Mesenchymal stem cell (in vitro differentiated cells and primary cell): ENCODE measurements around the gene PARD3.

Experiments used
- DNase-seq: peaks from one replicate; pipeline ENCODE4 v3.0.0-alpha.2; 2013
- H2AFZ ChIP-seq: one replicate; pipeline ENCODE4 v1.6.1; 2013; ENCODE audit warnings: low read depth, mild to moderate bottlenecking, control low read depth, inconsistent platforms, low read length, moderate library complexity
- H2AK5ac ChIP-seq: 2 replicates; pipeline ENCODE4 v1.6.1; 2013; ENCODE audit warnings: low read length, moderate library complexity, mild to moderate bottlenecking, inconsistent platforms; ENCODE audit not compliant: severe bottlenecking
- H2BK120ac ChIP-seq: one replicate; pipeline ENCODE4 v1.6.1; 2013; ENCODE audit warnings: low read depth, mild to moderate bottlenecking, inconsistent platforms, low read length, moderate library complexity
- H2BK12ac ChIP-seq, 2 experiments: one replicate each; pipeline ENCODE4 v1.6.1; 2013; ENCODE audit warnings: inconsistent platforms in 2 of 2, low read length in 2 of 2, mild to moderate bottlenecking in 2 of 2, moderate library complexity in 2 of 2, control low read depth in 1 of 2
- H2BK15ac ChIP-seq: one replicate; pipeline ENCODE4 v1.6.1; 2013; ENCODE audit warnings: mild to moderate bottlenecking, low read depth, inconsistent platforms; ENCODE audit not compliant: poor library complexity, severe bottlenecking
- H2BK5ac ChIP-seq: 2 replicates; pipeline ENCODE4 v1.6.1; 2013; ENCODE audit warnings: low read depth, mild to moderate bottlenecking, low read length, control low read depth, inconsistent platforms; ENCODE audit not compliant: poor library complexity, severe bottlenecking
- H3K14ac ChIP-seq, 2 experiments: one replicate each; pipeline ENCODE4 v1.6.1; 2013; ENCODE audit warnings: inconsistent platforms in 2 of 2, low read length in 2 of 2, control low read depth in 1 of 2, mild to moderate bottlenecking in 1 of 2, moderate library complexity in 1 of 2
- H3K18ac ChIP-seq, 2 experiments: one replicate each; pipeline ENCODE4 v1.6.1; 2013; ENCODE audit warnings: inconsistent platforms in 2 of 2, low read length in 2 of 2, control low read depth in 1 of 2, low read depth in 1 of 2, mild to moderate bottlenecking in 1 of 2
- H3K23ac ChIP-seq, 2 experiments: one replicate each; pipeline ENCODE4 v1.6.1; 2013; ENCODE audit warnings: inconsistent platforms in 2 of 2, low read length in 2 of 2, mild to moderate bottlenecking in 2 of 2, moderate library complexity in 2 of 2, control low read depth in 1 of 2
- H3K27ac ChIP-seq: 2 replicates; pipeline ENCODE4 v1.5.1; 2013; ENCODE audit warnings: mild to moderate bottlenecking, moderate library complexity, low read length, control low read depth, inconsistent platforms; ENCODE audit not compliant: poor library complexity, severe bottlenecking
- H3K27me3 ChIP-seq, 2 experiments: 2 replicates each; pipeline versions ENCODE4 v1.6.1 to v1.7.0; 2013; ENCODE audit warnings: low read length in 2 of 2, mild to moderate bottlenecking in 2 of 2, moderate library complexity in 2 of 2, control low read depth in 1 of 2, inconsistent platforms in 1 of 2; ENCODE audit not compliant: control insufficient read depth in 1 of 2, insufficient read depth in 1 of 2
- H3K36me3 ChIP-seq, 2 experiments: 2 replicates each; pipeline versions ENCODE4 v1.6.1 to v1.7.0; 2013; ENCODE audit warnings: low read length in 2 of 2, control low read depth in 1 of 2, inconsistent platforms in 1 of 2, low read depth in 1 of 2, mild to moderate bottlenecking in 1 of 2; ENCODE audit not compliant: insufficient read depth in 2 of 2, control insufficient read depth in 1 of 2
- H3K4ac ChIP-seq, 2 experiments: one replicate each; pipeline ENCODE4 v1.6.1; 2013; ENCODE audit warnings: inconsistent platforms in 2 of 2, low read length in 2 of 2, mild to moderate bottlenecking in 2 of 2, moderate library complexity in 2 of 2, control low read depth in 1 of 2, low read depth in 1 of 2
- H3K4me1 ChIP-seq: 2 replicates; pipeline ENCODE4 v1.6.1; 2013; ENCODE audit warnings: low read depth, low read length, control low read depth; ENCODE audit not compliant: control insufficient read depth, insufficient read depth
- H3K4me2 ChIP-seq: 2 replicates; pipeline ENCODE4 v1.6.1; 2013; ENCODE audit warnings: low read length, mild to moderate bottlenecking, inconsistent platforms; ENCODE audit not compliant: poor library complexity, severe bottlenecking
- H3K4me3 ChIP-seq, 2 experiments: 2 replicates each; pipeline versions ENCODE4 v1.5.1 to v1.7.0; 2013; ENCODE audit warnings: low read length in 2 of 2, mild to moderate bottlenecking in 2 of 2, control low read depth in 1 of 2, low read depth in 1 of 2; ENCODE audit not compliant: insufficient read depth in 1 of 2
- H3K79me1 ChIP-seq: replicated peaks from 2 replicates; pipeline ENCODE4 v1.6.1; 2013; ENCODE audit warnings: mild to moderate bottlenecking, control low read depth, low read length, inconsistent platforms; ENCODE audit not compliant: poor library complexity, severe bottlenecking
- H3K9ac ChIP-seq: 2 replicates; pipeline ENCODE4 v1.7.0; 2013; ENCODE audit warnings: mild to moderate bottlenecking, low read length, moderate library complexity
- H3K9me3 ChIP-seq: 2 replicates; pipeline ENCODE4 v1.7.0; 2013; ENCODE audit warnings: mild to moderate bottlenecking, low read length; ENCODE audit not compliant: control insufficient read depth
- H4K8ac ChIP-seq: one replicate; pipeline ENCODE4 v1.6.1; 2013; ENCODE audit warnings: inconsistent platforms, mild to moderate bottlenecking, low read length, moderate library complexity
- H4K91ac ChIP-seq: one replicate; pipeline ENCODE4 v1.6.1; 2013; ENCODE audit warnings: mild to moderate bottlenecking, low read length, inconsistent platforms
- WGBS: methylation state at CpG from one replicate; pipeline ENCODE4 v1.1.7; 2013; ENCODE audit warnings: mixed read lengths; 5-methylcytosine and 5-hydroxymethylcytosine counted together

Gene PARD3

GRCh38 chr10:34655286-34656170 lies 159.6 kb downstream of the PARD3 start:
- Histone ChIP-seq H3K4me3 (no peak overlapping the region), H3K14ac (no peak overlapping the region), H3K27ac (no peak overlapping the region), H3K23ac (no peak overlapping the region), H2BK15ac (no peak overlapping the region), H3K79me1 (peaks cover 12% of the 10 kb centered on the region), H3K9ac (peak overlapping the region; percentile 13), H2BK5ac (no peak overlapping the region), H3K18ac (no peak overlapping the region), H3K4me2 (no peak overlapping the region), H3K27me3 (no peaks in the 10 kb centered on the region), H3K4me1 (peaks cover 8% of the 10 kb centered on the region), H2AK5ac (no peak overlapping the region), H2BK120ac (no peak overlapping the region), H4K8ac (no peak overlapping the region), H3K36me3 (no peaks in the 10 kb centered on the region), H2AFZ (no peak overlapping the region), H3K4ac (no peak overlapping the region), H3K9me3 (no peaks in the 10 kb centered on the region), H4K91ac (no peak overlapping the region), H2BK12ac (no peak overlapping the region)
- WGBS = 50% methylated on average over 2 of the region's 6 CpGs
- peak; percentile 78 for DNase-seq

- Histone ChIP-seq H3K14ac (no peak overlapping the region), H2BK5ac (no peak overlapping the region), H2AK5ac (no peak overlapping the region), H2AFZ (no peak overlapping the region), H3K4me2 (no peak overlapping the region), H2BK15ac (no peak overlapping the region), H3K27me3 (no peaks in the 10 kb centered on the region), H2BK120ac (no peak overlapping the region), H3K79me1 (peaks cover 12% of the 10 kb centered on the region), H3K9me3 (no peaks in the 10 kb centered on the region), H3K4ac (no peak overlapping the region), H3K4me1 (peaks cover 10% of the 10 kb centered on the region), H3K4me3 (no peak overlapping the region), H4K8ac (no peak overlapping the region), H3K9ac (no peak overlapping the region), H2BK12ac (no peak overlapping the region), H3K18ac (no peak overlapping the region), H4K91ac (no peak overlapping the region), H3K27ac (no peak overlapping the region), H3K36me3 (no peaks in the 10 kb centered on the region), H3K23ac (no peak overlapping the region)
- no peak for DNase-seq
- 91% methylated on average over 3 of the region's 3 CpGs for WGBS
These were observed 160.9 kb downstream of the PARD3 start for GRCh38 chr10:34654211-34654610.

GRCh38 chr10:34653530-34653929 lies 161.6 kb downstream of the PARD3 start:
- Histone ChIP-seq H3K27me3 (no peaks in the 10 kb centered on the region), H3K18ac (no peak overlapping the region), H2BK15ac (no peak overlapping the region), H3K4me1 (peaks cover 10% of the 10 kb centered on the region), H2AK5ac (no peak overlapping the region), H4K91ac (no peak overlapping the region), H2BK120ac (no peak overlapping the region), H4K8ac (no peak overlapping the region), H3K14ac (no peak overlapping the region), H3K4me2 (no peak overlapping the region), H3K79me1 (peaks cover 15% of the 10 kb centered on the region), H3K9ac (no peak overlapping the region), H3K36me3 (no peaks in the 10 kb centered on the region), H2AFZ (no peak overlapping the region), H2BK12ac (no peak overlapping the region), H3K9me3 (no peaks in the 10 kb centered on the region), H3K4me3 (no peak overlapping the region), H3K4ac (no peak overlapping the region), H2BK5ac (no peak overlapping the region), H3K23ac (no peak overlapping the region), H3K27ac (no peak overlapping the region)
- DNase-seq = no peak
- 98% methylated on average over 4 of the region's 4 CpGs for WGBS

GRCh38 chr10:34651416-34652195 lies 163.5 kb downstream of the PARD3 start:
- 48% methylated on average over 11 of the region's 12 CpGs for WGBS
- Histone ChIP-seq H3K4me2 (no peak overlapping the region), H2AK5ac (no peak overlapping the region), H2BK12ac (peak overlapping the region in 1 of 2 experiments; percentile 1), H3K9me3 (no peaks in the 10 kb centered on the region), H2BK5ac (no peak overlapping the region), H4K91ac (peak overlapping the region; percentile 66), H3K14ac (no peak overlapping the region), H3K4me1 (peaks cover 10% of the 10 kb centered on the region), H4K8ac (peak overlapping the region; percentile 82), H3K4ac (peak overlapping the region in 1 of 2 experiments; percentile 7), H3K36me3 (no peaks in the 10 kb centered on the region), H3K79me1 (peaks cover 12% of the 10 kb centered on the region), H3K4me3 (no peak overlapping the region), H2BK120ac (no peak overlapping the region), H2AFZ (no peak overlapping the region), H3K23ac (no peak overlapping the region), H2BK15ac (no peak overlapping the region), H3K9ac (no peak overlapping the region), H3K27ac (no peak overlapping the region), H3K18ac (peak overlapping the region in 1 of 2 experiments; percentile 38), H3K27me3 (no peaks in the 10 kb centered on the region)
- peak; percentile 61 for DNase-seq
